ENCODE results near the gene TIMP3.

GRCh38 chr22:32858957-32859356 is 57.5 kb downstream of the TIMP3 start:
- TF ChIP-seq CTCF (conservative IDR thresholded peaks at IDR 0.05; ENCODE audit: low read depth, low read length), result no peak
- no peak for TF ChIP-seq MAFK (IDR thresholded peaks at IDR 0.05; ENCODE audit: low read depth, low read length)
- TF ChIP-seq MXI1 (IDR thresholded peaks at IDR 0.05; ENCODE audit: borderline replicate concordance, low read depth, low read length), result no peak
- TF ChIP-seq RFX5 (IDR thresholded peaks at IDR 0.05; ENCODE audit: low read depth, low read length), result no peak
- TF ChIP-seq USF2 (IDR thresholded peaks at IDR 0.05; ENCODE audit: low read depth, low read length), result no peak
- no peak for TF ChIP-seq POLR2A (IDR thresholded peaks at IDR 0.05; ENCODE audit: low read depth, low read length)
- TF ChIP-seq MAZ (IDR thresholded peaks at IDR 0.05; ENCODE audit: borderline replicate concordance, low read depth, low read length), result no peak
- TF ChIP-seq RCOR1 (IDR thresholded peaks at IDR 0.05; ENCODE audit: insufficient replicate concordance, low read length), result no peak
- no peak for TF ChIP-seq RAD21 (IDR thresholded peaks at IDR 0.05; ENCODE audit: low read length)
- TF ChIP-seq CEBPB (IDR thresholded peaks at IDR 0.05; ENCODE audit: low read depth, low read length), result no peak

All from IMR-90 (cell line).